DND-41 (cell line): ENCODE data around the gene TDG.

ENCODE experiments used
- ATAC-seq: fragments of 200-7000 bp; cut with Tn5 transposase; 3 replicates; pipeline ENCODE4 v1.9.1; 2021; ENCODE audit warnings: low read depth; ENCODE audit not compliant: insufficient read depth
- DNase-seq: peaks from one replicate; pipeline ENCODE4 v3.0.0-alpha.2; 2020
- H2AFZ ChIP-seq: 2 replicates; pipeline ENCODE4 v1.6.0; 2012; ENCODE audit warnings: low read depth, low read length
- H3K27ac ChIP-seq: 2 replicates; pipeline ENCODE4 v1.5.1; 2012; ENCODE audit warnings: low read length, inconsistent platforms
- H3K27me3 ChIP-seq: fragments of 200-600 bp; sonication (generic); 2 replicates; pipeline ENCODE4 v1.6.0; 2012; ENCODE audit warnings: low read length, mild to moderate bottlenecking, inconsistent platforms; ENCODE audit not compliant: insufficient read depth, poor library complexity
- H3K36me3 ChIP-seq: 2 replicates; pipeline ENCODE4 v1.5.1; 2012; ENCODE audit warnings: low read length, inconsistent platforms; ENCODE audit not compliant: insufficient read depth
- H3K4me1 ChIP-seq: 2 replicates; pipeline ENCODE4 v1.5.1; 2012; ENCODE audit warnings: mild to moderate bottlenecking, low read length; ENCODE audit not compliant: insufficient read depth
- H3K4me2 ChIP-seq: 2 replicates; pipeline ENCODE4 v1.6.0; 2012; ENCODE audit warnings: mild to moderate bottlenecking, moderate library complexity, low read length, inconsistent platforms; ENCODE audit not compliant: insufficient read depth
- H3K4me3 ChIP-seq, 2 experiments: fragments of 200-600 bp in 1 of 2; shearing (Covaris generic) in 1 of 2; 2 replicates each; pipeline ENCODE4 v1.5.1; 2012 to 2016; ENCODE audit warnings: inconsistent platforms in 2 of 2, low read length in 2 of 2, mild to moderate bottlenecking in 2 of 2, low read depth in 1 of 2, moderate library complexity in 1 of 2
- H3K79me2 ChIP-seq: 2 replicates; pipeline ENCODE4 v1.6.0; 2012; ENCODE audit warnings: low read length, inconsistent platforms; ENCODE audit not compliant: insufficient read depth
- H3K9ac ChIP-seq: 2 replicates; pipeline ENCODE4 v1.6.0; 2012; ENCODE audit warnings: low read depth, mild to moderate bottlenecking, inconsistent platforms, low read length, moderate library complexity
- H3K9me3 ChIP-seq: 2 replicates; pipeline ENCODE4 v1.5.1; 2012; ENCODE audit warnings: low read length, moderate library complexity, mild to moderate bottlenecking, inconsistent platforms; ENCODE audit not compliant: insufficient read depth, severe bottlenecking
- H4K20me1 ChIP-seq: 2 replicates; pipeline ENCODE4 v1.6.0; 2012; ENCODE audit warnings: low read length; ENCODE audit not compliant: insufficient read depth
- CTCF ChIP-seq: IDR thresholded peaks from 2 replicates; pipeline ENCODE4 v1.5.1; 2012; ENCODE audit warnings: borderline replicate concordance, low read length, moderate library complexity, mild to moderate bottlenecking; ENCODE audit not compliant: poor library complexity, severe bottlenecking; ENCODE audit errors: extremely low read depth
- EZH2 ChIP-seq: IDR thresholded peaks from 3 replicates; pipeline ENCODE4 v1.6.1; 2012; ENCODE audit warnings: borderline replicate concordance, low read depth, mild to moderate bottlenecking, moderate library complexity, low read length, inconsistent platforms; ENCODE audit not compliant: severe bottlenecking

Gene TDG

GRCh38 chr12:103969391-103969790 lies 3.7 kb downstream of the TDG start:
- Histone ChIP-seq H4K20me1 (peaks cover 39% of the 10 kb centered on the region), H3K4me1 (peaks cover 36% of the 10 kb centered on the region), H2AFZ (no peak overlapping the region), H3K9ac (no peak overlapping the region), H3K4me2 (peak overlapping the region; percentile 39; the same call in 1 of the 2 replicates), H3K27ac (no peak overlapping the region), H3K79me2 (peaks cover 99% of the 10 kb centered on the region), H3K4me3 (no peak overlapping the region), H3K27me3 (no peaks in the 10 kb centered on the region), H3K9me3 (no peaks in the 10 kb centered on the region), H3K36me3 (peaks cover 36% of the 10 kb centered on the region)
- TF ChIP-seq CTCF (no peak), EZH2 (no peak)
- DNase-seq (no peak), ATAC-seq (no peak)

GRCh38 chr12:103973909-103974308 lies 8.2 kb downstream of the TDG start:
- no peak for DNase-seq
- Histone ChIP-seq H3K79me2 (peaks cover 98% of the 10 kb centered on the region), H3K4me3 (no peak overlapping the region), H2AFZ (no peak overlapping the region), H3K27ac (no peak overlapping the region), H4K20me1 (peaks cover 60% of the 10 kb centered on the region), H3K27me3 (no peaks in the 10 kb centered on the region), H3K9ac (no peak overlapping the region), H3K4me2 (no peak overlapping the region), H3K36me3 (peaks cover 62% of the 10 kb centered on the region), H3K9me3 (no peaks in the 10 kb centered on the region), H3K4me1 (peaks cover 9% of the 10 kb centered on the region)
- no peak for ATAC-seq
- no peak for TF ChIP-seq CTCF
- no peak for TF ChIP-seq EZH2

GRCh38 chr12:103975368-103975767 lies 9.7 kb downstream of the TDG start:
- no peak for DNase-seq
- TF ChIP-seq EZH2 (no peak), CTCF (no peak)
- H3K9me3 ChIP-seq, result no peaks in the 10 kb centered on the region
- peaks cover 51% of the 10 kb centered on the region; the same call in 1 of the 2 replicates for H4K20me1 ChIP-seq
- no peak overlapping the region for H3K27ac ChIP-seq
- ATAC-seq, result no peak
- H3K9ac ChIP-seq, result no peak overlapping the region
- H3K36me3 ChIP-seq, result peaks cover 68% of the 10 kb centered on the region
- no peaks in the 10 kb centered on the region for H3K27me3 ChIP-seq
- H2AFZ ChIP-seq, result no peak overlapping the region
- H3K4me3 ChIP-seq, result no peak overlapping the region
- H3K4me2 ChIP-seq, result no peak overlapping the region
- peaks cover 84% of the 10 kb centered on the region for H3K79me2 ChIP-seq
- H3K4me1 ChIP-seq, result 0 out of 2 replicates have a peak, but pooled peaks cover 3% of the 10 kb centered on the region

GRCh38 chr12:103978384-103978982 lies 12.8 kb downstream of the TDG start:
- H3K9me3 ChIP-seq, result no peaks in the 10 kb centered on the region
- H3K4me3 ChIP-seq, result no peak overlapping the region
- no peak overlapping the region for H3K27ac ChIP-seq
- no peak overlapping the region for H3K9ac ChIP-seq
- H3K36me3 ChIP-seq, result peaks cover 89% of the 10 kb centered on the region
- no peak overlapping the region for H2AFZ ChIP-seq
- peaks cover 53% of the 10 kb centered on the region for H3K79me2 ChIP-seq
- H3K4me1 ChIP-seq, result no peaks in the 10 kb centered on the region
- H3K27me3 ChIP-seq, result no peaks in the 10 kb centered on the region
- DNase-seq (no peak), ATAC-seq (no peak)
- TF ChIP-seq CTCF, result no peak
- TF ChIP-seq EZH2, result no peak
- no peak overlapping the region for H3K4me2 ChIP-seq
- peaks cover 35% of the 10 kb centered on the region; the same call in 1 of the 2 replicates for H4K20me1 ChIP-seq
